ENCODE results near the gene FGFR3. TPM values are rescaled to one million over a fixed set of nuclear protein-coding genes. Genes with fewer than 3 reads are reported as not detected.
"Not testable (repeated sequence)": the region's sequence is repeated elsewhere in the genome, so short reads cannot be mapped to it uniquely, and the experiment has no call there.

Gene FGFR3
- polyA plus RNA-seq, 1 donor: 1.2 TPM

- no peak for DNase-seq (ENCODE audit: low read depth)
Measured at GRCh38 chr4:1841201-1841886, 48.3 kb downstream of the FGFR3 start.

GRCh38 chr4:1841887-1842210 is 48.8 kb downstream of the FGFR3 start:
- DNase-seq (ENCODE audit: low read depth): no peak

DNA sequence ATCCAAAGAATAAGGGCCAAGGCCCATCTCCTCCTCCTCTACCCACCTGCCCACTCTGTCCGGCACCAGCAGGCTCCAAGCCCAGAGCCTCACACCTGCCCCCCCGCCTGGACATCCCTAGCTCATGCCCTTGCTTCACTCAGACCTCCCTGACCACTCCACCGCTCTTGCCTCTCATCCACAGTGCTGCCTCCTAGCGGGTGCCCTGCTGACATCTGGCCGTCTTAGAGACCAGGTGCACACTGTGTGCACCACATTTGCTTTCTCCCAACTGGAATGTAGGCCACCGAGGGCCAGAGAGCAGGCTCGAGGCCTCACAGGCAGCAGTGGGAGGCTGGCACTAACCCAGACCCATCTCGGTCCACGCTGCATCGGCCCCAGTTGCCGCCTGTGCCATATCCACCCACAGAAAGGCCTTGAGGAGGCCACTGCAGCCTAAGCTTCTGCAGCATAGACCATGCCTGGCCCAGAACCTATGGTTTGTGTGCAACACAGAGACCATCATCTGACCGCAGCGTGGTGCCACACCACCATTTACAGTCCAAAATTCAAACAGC is 49.3 kb downstream of the FGFR3 start:
- no peak for DNase-seq (ENCODE audit: low read depth)

- DNase-seq (ENCODE audit: low read depth): no peak
Measured at GRCh38 chr4:1842993-1843448, 49.9 kb downstream of the FGFR3 start.

GRCh38 chr4:1843852-1844251 is 50.8 kb downstream of the FGFR3 start:
- no peak for DNase-seq (ENCODE audit: low read depth)

GRCh38 chr4:1844618-1845017 is 51.5 kb downstream of the FGFR3 start:
- not testable (repeated sequence) for DNase-seq (ENCODE audit: low read depth)

- DNase-seq (ENCODE audit: low read depth): no peak
Measured at GRCh38 chr4:1846580-1846979, 53.5 kb downstream of the FGFR3 start.

DNA sequence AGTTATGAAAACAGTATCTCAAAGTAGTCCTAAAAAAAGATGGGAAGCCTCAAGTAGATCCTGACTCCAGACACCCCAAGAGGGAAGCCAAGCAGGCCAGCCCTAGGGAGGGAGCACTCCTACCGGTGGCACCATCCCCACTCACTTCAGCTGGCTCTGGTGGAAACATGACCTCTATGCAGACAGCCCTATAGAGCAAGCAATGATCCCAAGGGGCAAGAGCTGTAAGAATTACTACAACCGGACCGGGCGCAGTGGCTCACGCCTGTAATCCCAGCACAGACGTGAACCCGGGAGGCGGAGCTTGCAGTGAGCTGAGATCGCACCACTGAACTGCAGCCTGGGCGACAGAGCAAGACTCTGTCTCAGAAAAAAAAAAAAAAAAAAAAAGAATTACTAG is 57.2 kb downstream of the FGFR3 start:
- no peak for DNase-seq (ENCODE audit: low read depth)

DNA sequence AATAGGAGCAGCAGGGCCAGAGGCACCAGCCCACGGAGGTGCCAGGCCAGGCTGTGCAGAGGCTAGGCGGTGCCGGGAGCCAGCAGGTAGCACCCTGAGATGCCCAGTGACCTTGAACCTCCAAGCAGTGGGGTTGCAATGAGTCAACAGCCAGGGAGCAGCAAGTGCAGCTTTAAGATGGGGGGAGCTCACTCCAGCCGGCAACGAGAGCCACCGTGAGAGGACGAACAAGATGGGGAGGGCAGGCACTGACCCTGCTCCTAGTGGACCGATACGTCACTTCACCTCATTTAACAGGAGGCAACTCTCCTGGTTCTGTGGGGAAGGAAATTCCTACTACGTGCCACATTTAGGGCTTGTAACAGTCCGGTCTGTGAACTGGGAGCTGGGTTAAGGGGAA is 58.1 kb downstream of the FGFR3 start:
- no peak for DNase-seq (ENCODE audit: low read depth)

- no peak for DNase-seq (ENCODE audit: low read depth)
Measured at GRCh38 chr4:1851575-1852410, 58.7 kb downstream of the FGFR3 start.

DNA sequence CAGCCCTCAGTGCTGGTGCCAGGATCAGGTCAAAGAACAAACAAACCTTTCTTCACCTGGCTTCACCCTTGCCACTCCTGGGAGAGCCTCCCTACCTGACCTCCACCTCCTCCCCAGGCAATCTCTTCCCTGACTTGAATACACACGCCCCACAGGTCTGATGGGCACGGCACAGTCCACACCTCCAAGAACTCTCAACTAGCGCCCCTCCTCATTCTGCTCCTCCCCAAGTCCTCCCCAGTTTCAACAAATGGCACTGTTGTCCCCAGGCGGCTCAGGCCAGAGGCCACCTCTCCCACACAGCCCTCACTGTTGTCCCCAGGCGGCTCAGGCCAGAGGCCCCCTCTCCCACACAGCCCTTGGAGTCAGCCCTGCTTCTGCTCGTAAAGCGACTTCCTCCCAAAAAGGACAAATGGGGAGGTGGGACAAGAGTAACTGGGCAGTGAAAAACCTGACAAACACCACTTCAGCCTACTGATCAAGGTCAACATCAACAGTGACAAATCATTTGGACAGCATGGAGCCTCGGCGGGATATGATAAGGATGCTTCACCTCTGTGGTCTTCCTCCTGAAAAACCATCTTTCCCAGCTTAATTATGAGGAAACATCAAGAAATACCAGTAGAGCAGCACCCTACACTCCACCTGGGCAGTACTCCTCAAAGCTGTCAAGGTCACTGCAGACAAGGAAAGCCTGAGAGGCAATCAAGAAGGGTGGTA is 60.0 kb downstream of the FGFR3 start:
- no peak for DNase-seq (ENCODE audit: low read depth)

DNA sequence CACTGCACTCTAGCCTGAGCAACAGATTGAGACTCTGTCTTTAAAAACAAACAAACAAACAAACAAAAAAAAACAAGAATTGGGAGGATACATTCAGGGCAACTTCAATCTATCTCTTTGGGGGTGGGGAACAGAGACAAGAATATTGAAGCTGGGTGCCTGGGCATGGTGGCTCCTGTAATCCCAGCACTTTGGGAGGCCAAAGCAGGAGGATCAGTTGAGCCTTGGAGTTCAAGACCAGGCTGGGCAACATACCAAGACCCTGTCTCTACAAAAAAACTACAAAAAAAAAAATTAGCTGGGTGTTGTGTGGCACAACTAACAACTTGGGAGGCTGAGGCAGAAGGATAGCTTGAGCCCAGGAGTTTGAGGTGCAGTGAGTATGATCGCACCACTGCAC is 61.7 kb downstream of the FGFR3 start:
- no peak for DNase-seq (ENCODE audit: low read depth)

DNA sequence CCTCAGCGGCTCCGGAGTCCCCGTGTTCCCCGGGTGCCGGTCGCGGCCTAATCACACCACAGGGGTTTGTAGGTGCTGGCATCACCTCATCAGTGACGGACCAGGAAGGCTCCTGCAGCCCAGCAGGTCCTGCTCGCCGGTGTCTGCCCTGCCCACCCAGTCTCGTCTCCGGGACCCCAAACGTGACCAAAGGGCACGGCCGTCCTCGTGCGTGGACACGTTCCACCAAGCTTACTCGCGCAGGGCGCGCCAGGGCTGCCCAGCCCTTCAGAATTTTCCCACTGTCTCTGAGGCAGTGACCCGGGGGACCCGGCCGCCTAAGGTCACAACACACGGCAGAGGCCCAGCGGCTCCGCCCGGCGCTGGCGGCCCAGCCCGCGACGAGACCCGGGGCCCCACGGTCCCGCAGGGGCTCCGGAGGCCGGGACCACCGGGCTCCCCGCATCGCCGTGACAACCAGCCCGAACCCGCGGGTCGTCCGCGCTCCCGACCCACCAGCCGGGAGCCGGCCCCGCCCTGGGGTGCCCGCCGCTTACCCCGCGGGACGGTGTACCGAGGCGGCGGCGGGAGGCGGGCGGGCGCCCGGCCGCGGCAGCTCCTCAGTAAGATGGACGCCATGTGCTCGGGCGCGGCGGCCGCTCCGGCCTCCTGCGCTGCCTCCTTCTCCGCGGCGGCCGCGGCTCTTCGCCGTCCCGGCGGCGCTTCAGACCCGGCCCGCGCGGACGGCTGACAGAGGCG is 62.4 kb downstream of the FGFR3 start:
- DNase-seq (ENCODE audit: low read depth): no peak

- peak; percentile 72 for DNase-seq (ENCODE audit: low read depth)
Measured at GRCh38 chr4:1856071-1856942, 63.2 kb downstream of the FGFR3 start, which contains the start of gene LETM1. TSS of gene LETM1 (minus strand) at chr4:1856156. CDS start at chr4:1855950, 206 bp downstream.

GRCh38 chr4:1856943-1857699 is 64.0 kb downstream of the FGFR3 start:
- no peak for DNase-seq (ENCODE audit: low read depth)

GRCh38 chr4:1857931-1858330 is 64.8 kb downstream of the FGFR3 start:
- no peak for DNase-seq (ENCODE audit: low read depth)

Data from forelimb muscle (tissue), 1 donor.